ENCODE measurements around the gene ACBD3. TPM values are rescaled to one million over a fixed set of nuclear protein-coding genes. Genes with fewer than 3 reads are reported as not detected.
A peak's percentile ranks its signal among the peaks of the same experiment; 100 is the strongest.

The ACBD3 gene
- total RNA-seq, 2 experiments from 2014 or later = 15.0 to 15.7 TPM

DNA sequence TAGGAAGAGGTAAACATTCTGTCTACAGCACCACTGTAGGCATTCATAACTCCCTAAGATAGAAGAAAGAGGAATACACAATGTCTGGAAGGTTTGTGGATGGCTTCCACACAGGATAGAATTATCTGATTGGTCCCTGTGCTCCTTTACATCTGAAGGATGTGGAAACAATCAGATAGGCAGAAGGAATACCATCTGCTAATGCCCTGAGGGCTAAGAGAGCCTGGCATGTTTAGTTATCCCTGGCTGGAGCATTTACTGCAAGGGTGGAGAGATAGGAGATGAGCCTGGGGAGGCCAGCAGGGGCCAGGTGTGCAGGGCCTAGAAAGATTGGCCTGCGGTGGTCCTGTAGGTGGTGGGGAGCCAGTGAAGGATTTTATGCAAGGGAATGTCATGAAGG, 8.6 kb upstream of the ACBD3 start:
- Mint-ChIP-seq H3K27me3 (ENCODE audit: low read depth) (peaks cover 4% of the 10 kb centered on the region), H3K4me3 (no peak overlapping the region), H3K4me1 (ENCODE audit: low read depth) (no peaks in the 10 kb centered on the region), H3K9me3 (no peaks in the 10 kb centered on the region), H3K27ac (no peak overlapping the region), H3K36me3 (ENCODE audit: low read depth) (no peaks in the 10 kb centered on the region)
- intact Hi-C loops (cut with micrococcal nuclease) = loop anchor here (10.0 kb wide), 1 partner anchor 230 kb away; no protein-coding TSS in a partner anchor
- no peak for DNase-seq
- CTCF ChIA-PET = interaction anchor here (1.0 to 10.4 kb wide), 2 partner anchors 47 to 70 kb away, joined by 4 to 211 read pairs; no protein-coding TSS in a partner anchor

DNA sequence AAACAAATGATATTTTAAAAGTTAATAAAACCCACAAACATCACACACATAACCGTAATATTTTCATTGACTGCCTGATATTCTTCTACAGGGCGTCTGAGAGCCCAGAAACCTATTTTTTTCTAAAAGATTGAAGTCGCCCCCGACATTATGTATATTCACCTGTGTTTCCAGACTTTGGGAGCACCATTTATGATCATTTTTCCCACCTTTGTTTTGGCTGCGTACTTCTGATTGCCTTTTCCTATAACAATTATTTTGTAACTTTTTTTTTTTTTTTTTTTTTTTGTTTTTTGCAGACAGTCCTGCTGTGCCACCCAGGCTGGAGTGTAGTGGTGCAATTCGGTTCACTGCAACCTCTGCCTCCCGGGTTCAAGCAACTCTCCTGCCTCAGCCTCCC, 839 bp upstream of the ACBD3 start:
- Mint-ChIP-seq H3K4me3 (peak overlapping the region; percentile 89), H3K27ac (peak overlapping the region; percentile 87), H3K9me3 (no peaks in the 10 kb centered on the region), H3K27me3 (ENCODE audit: low read depth) (no peaks in the 10 kb centered on the region), H3K4me1 (ENCODE audit: low read depth) (peaks cover 26% of the 10 kb centered on the region), H3K36me3 (ENCODE audit: low read depth) (peaks cover 4% of the 10 kb centered on the region)
- DNase-seq = no peak
- intact Hi-C loops (cut with micrococcal nuclease) = loop anchor here (2.0 to 5.0 kb wide), 4 partner anchors 125 to 410 kb away; partner anchors contain the start of genes H3-3A, PYCR2, SDE2 and SRP9
- CTCF ChIA-PET = interaction anchor here (0.7 kb wide), 1 partner anchor 123 kb away, joined by 3 read pairs; no protein-coding TSS in a partner anchor

DNA sequence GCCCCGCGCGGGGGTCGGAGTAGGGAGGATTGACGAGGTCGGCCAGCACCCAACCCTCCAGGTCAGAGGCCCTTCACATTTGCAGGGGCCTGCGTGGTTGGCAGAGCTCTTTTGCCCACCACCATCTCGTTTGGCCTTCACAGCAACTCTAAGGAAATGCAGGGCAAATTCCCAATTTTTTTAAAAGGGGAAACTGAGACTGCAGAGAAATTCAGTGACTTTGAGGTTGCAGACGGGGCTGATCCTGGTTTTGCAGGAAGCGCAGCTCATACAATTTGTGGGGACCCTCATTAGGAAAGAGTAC, 430 bp upstream of the ACBD3 start:
- intact Hi-C loops (cut with micrococcal nuclease) = loop anchor here (2.0 to 5.0 kb wide), 4 partner anchors 125 to 410 kb away; partner anchors contain the start of genes H3-3A, PYCR2, SDE2 and SRP9
- H3K36me3 Mint-ChIP-seq (ENCODE audit: low read depth) = peaks cover 6% of the 10 kb centered on the region
- peak overlapping the region; percentile 87 for H3K27ac Mint-ChIP-seq
- H3K9me3 Mint-ChIP-seq = no peaks in the 10 kb centered on the region
- CTCF ChIA-PET = interaction anchor here (0.7 kb wide), 1 partner anchor 122 kb away, joined by 3 read pairs; no protein-coding TSS in a partner anchor
- no peaks in the 10 kb centered on the region for H3K27me3 Mint-ChIP-seq (ENCODE audit: low read depth)
- peaks cover 29% of the 10 kb centered on the region for H3K4me1 Mint-ChIP-seq (ENCODE audit: low read depth)
- peak overlapping the region; percentile 89 for H3K4me3 Mint-ChIP-seq
- no peak for DNase-seq

DNA sequence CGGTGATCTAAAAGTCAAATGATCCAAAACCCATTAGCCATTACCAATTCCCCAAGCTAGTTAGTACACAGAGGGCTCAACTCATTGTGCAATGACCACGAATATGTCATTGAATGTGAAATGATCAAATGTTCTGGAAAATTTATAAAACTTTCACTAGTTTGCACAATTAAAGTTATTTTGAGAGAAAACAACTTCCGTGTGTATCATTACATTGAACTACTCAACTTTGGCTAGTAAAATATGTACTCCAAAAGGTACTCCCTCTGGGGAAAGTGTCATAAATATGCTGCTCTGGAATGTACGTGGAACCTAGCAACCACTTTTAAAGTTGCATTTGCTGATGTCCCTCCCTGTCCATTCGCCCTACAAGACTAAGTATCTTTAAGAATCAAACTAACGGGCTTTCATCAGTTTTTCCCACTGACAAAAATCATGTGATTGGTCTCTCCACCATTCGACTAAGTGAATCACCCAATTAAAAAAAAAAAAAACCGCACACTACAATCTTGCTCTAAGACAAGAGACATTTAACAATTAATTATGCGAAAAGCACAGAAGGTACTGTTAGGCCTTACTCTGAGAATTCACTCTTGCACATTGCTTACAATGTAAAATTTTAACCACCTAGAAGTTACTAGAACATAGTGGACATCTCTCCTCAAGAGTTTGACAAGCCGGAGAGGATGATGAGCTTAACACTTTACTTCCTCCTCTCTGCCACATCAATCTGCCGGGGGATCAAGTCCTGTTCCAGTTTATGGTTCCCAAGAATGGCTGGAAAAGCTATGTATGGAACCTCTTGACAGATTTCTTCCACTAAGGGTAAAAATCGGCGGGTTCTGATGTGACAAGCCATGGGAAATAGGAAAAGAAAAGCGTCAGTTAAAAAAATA, 1.2 kb downstream of the ACBD3 start:
- peaks cover 10% of the 10 kb centered on the region for H3K36me3 Mint-ChIP-seq (ENCODE audit: low read depth)
- intact Hi-C loops (cut with micrococcal nuclease) = loop anchor here (1.0 to 5.0 kb wide), 8 partner anchors 60 to 718 kb away; partner anchors contain the start of genes H3-3A, LIN9, PARP1 and PYCR2
- no peak for DNase-seq
- peaks cover 35% of the 10 kb centered on the region for H3K4me1 Mint-ChIP-seq (ENCODE audit: low read depth)
- H3K4me3 Mint-ChIP-seq = peak overlapping the region; percentile 89
- CTCF ChIA-PET = interaction anchor here (0.6 to 3.0 kb wide), 6 partner anchors 12 to 553 kb away, joined by 3 to 22 read pairs (median 6); no protein-coding TSS in a partner anchor
- no peaks in the 10 kb centered on the region for H3K9me3 Mint-ChIP-seq
- H3K27me3 Mint-ChIP-seq (ENCODE audit: low read depth) = no peaks in the 10 kb centered on the region
- peak overlapping the region; percentile 86 for H3K27ac Mint-ChIP-seq

DNA sequence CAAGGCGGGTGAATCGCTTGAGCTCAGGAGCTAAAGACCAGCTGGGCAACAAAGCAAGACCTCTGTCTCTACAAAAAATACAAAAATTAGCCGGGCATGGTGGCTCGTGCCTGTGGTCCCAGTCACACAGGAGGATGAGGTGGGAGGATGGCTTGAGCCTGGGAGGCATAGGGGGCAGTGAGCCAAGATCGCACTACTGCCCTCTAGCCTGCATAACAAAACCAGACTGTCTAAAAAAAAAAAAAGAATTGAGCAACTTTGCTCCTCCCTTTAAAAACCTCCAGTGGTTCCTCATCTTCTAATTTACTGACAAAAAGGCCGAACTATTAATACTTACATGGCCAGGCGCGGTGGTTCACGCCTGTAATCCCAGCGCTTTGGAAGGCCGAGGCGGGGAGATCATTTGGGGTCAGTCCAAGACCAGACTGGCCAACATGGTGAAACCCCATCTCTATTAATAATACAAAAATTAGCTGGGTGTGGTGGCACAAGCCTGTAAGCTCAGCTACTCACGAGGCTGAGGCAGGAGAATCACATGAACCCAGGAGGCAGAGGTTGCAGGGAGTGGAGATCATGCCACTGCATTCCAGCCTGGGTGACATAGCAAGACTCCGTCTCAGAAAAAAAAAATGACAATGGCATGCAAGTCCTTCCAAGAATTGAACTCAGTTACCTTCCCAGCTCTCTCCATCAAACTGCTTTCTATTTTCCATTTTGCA, 4.4 kb downstream of the ACBD3 start:
- CTCF ChIA-PET = interaction anchor here (0.7 to 3.6 kb wide), 4 partner anchors 12 to 212 kb away, joined by 3 to 23 read pairs (median 4); no protein-coding TSS in a partner anchor
- no peak for DNase-seq
- intact Hi-C loops (cut with micrococcal nuclease) = no loop called here
- H3K27me3 Mint-ChIP-seq (ENCODE audit: low read depth) = no peaks in the 10 kb centered on the region
- no peaks in the 10 kb centered on the region for H3K9me3 Mint-ChIP-seq
- peaks cover 52% of the 10 kb centered on the region for H3K4me1 Mint-ChIP-seq (ENCODE audit: low read depth)
- peaks cover 18% of the 10 kb centered on the region for H3K36me3 Mint-ChIP-seq (ENCODE audit: low read depth)
- H3K27ac Mint-ChIP-seq = no peak overlapping the region
- no peak overlapping the region for H3K4me3 Mint-ChIP-seq

DNA sequence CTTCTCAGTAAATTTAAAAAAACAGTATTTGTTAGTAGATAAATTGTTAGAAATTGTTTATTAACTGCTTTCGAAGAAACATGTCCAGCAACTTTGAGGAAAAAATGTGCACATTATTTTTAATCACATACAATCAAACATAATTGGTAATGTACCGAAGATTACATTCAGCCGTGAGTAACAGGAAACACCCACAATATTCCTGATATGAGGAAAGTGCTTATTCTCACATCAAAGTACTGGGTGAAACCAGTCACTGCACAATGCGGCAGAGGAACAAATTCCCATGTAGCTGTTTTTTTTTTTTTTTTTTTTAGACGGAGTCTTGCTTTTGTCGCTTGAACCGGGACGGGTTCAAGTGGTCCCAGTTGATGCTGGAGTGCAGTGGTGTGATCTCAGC, 9.7 kb downstream of the ACBD3 start:
- Mint-ChIP-seq H3K27me3 (ENCODE audit: low read depth) (no peaks in the 10 kb centered on the region), H3K27ac (no peak overlapping the region), H3K36me3 (ENCODE audit: low read depth) (peaks cover 10% of the 10 kb centered on the region), H3K9me3 (no peaks in the 10 kb centered on the region), H3K4me1 (ENCODE audit: low read depth) (peaks cover 36% of the 10 kb centered on the region), H3K4me3 (no peak overlapping the region)
- DNase-seq = no peak
- intact Hi-C loops (cut with micrococcal nuclease) = no loop called here
- CTCF ChIA-PET = interaction anchor here (0.6 to 0.8 kb wide), 3 partner anchors 13 to 68 kb away, joined by 4 read pairs; no protein-coding TSS in a partner anchor

DNA sequence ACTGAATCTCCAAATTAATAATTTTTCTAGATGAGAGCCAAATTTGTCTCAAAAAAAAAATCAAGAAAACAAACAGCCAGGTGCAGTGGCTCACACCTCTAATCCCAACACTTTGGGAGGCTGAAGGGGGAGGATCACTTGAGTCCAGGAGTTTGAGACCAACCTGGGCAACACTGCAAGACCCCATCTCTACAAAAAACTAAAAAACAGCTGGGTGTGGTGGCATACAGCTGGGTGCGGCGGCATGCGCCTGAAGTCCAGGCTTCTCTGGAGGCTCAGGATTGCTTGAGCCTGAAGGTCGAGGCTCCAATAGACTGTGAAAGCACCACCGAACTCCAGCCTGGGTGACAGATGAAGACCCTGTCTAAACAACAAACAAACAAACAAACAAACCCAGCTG, 14.0 kb downstream of the ACBD3 start:
- peaks cover 24% of the 10 kb centered on the region for H3K4me1 Mint-ChIP-seq (ENCODE audit: low read depth)
- intact Hi-C loops (cut with micrococcal nuclease) = no loop called here
- peaks cover 2% of the 10 kb centered on the region for H3K36me3 Mint-ChIP-seq (ENCODE audit: low read depth)
- H3K27ac Mint-ChIP-seq = no peak overlapping the region
- no peak for DNase-seq
- H3K27me3 Mint-ChIP-seq (ENCODE audit: low read depth) = no peaks in the 10 kb centered on the region
- no peak overlapping the region for H3K4me3 Mint-ChIP-seq
- CTCF ChIA-PET = interaction anchor here (0.5 to 0.8 kb wide), 2 partner anchors 32 to 47 kb away, joined by 3 to 5 read pairs; no protein-coding TSS in a partner anchor
- no peaks in the 10 kb centered on the region for H3K9me3 Mint-ChIP-seq

DNA sequence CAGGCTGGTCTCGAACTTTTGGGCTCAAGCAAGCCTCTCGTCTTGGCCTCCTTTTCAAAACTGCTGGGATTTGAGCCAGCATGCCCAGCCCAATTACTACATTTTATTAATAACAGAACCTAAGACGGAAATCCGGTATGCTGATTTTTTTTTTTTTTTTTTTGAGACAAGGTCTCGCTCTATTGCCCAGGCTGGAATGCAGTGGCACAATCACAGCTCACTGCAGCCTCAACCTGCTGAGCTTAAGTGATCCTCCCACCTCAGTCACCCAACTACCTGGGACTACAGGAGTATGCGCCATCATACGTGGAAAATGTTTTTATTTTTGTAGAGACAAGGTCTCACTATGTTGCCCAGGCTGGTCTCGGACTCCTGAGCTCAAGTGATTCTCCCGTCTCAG, 20.2 kb downstream of the ACBD3 start:
- Mint-ChIP-seq H3K36me3 (ENCODE audit: low read depth) (peaks cover 10% of the 10 kb centered on the region), H3K27me3 (ENCODE audit: low read depth) (no peaks in the 10 kb centered on the region), H3K27ac (no peak overlapping the region), H3K4me1 (ENCODE audit: low read depth) (peaks cover 6% of the 10 kb centered on the region), H3K4me3 (no peak overlapping the region), H3K9me3 (no peaks in the 10 kb centered on the region)
- no peak for DNase-seq
- CTCF ChIA-PET = interaction anchor here (0.6 to 1.7 kb wide), 4 partner anchors 12 to 66 kb away, joined by 3 to 5 read pairs (median 4); no protein-coding TSS in a partner anchor
- intact Hi-C loops (cut with micrococcal nuclease) = no loop called here

DNA sequence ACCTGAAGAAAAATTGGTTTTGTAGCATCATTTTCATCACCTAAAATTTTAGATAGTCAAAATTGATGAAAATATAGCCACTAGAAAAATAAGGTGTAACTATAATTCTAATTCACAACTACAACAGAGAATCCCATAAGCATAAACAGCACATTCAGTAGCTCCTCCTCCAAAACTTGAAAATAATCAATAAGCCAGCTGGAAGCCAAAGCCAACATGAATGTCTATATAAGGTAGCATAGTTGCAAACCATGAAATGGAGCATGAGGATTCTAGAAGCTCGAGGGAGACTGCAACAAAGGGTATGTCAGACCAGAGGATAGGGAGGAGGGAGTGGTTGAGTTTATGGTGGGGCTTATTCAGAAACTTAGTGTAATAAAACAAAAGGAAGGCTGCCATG, 22.4 kb downstream of the ACBD3 start:
- Mint-ChIP-seq H3K9me3 (no peaks in the 10 kb centered on the region), H3K27me3 (ENCODE audit: low read depth) (no peaks in the 10 kb centered on the region), H3K4me3 (no peak overlapping the region), H3K36me3 (ENCODE audit: low read depth) (peaks cover 19% of the 10 kb centered on the region), H3K4me1 (ENCODE audit: low read depth) (peaks cover 4% of the 10 kb centered on the region), H3K27ac (no peak overlapping the region)
- DNase-seq = no peak
- intact Hi-C loops (cut with micrococcal nuclease) = no loop called here
- CTCF ChIA-PET = interaction anchor here (1.0 to 1.1 kb wide), 2 partner anchors 33 to 37 kb away, joined by 3 to 4 read pairs; no protein-coding TSS in a partner anchor

DNA sequence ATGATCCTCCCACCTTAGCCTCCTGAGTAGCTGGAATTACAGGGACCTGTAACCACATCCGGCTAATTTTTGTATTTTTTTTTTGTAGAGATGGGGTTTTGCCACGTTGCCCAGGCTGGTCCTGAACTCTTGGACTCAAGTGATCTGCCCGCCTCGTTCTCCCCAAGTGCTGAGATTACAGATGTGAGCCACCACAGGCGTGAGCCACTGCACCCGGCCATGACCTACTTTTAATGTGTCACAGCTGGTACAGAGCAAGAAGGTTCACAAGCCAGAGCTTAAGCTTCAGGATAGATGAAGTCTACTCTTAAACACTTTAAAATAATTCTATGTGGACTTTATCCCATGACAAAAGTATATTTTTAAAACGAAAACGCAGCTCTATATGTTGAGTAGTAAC, 23.6 kb downstream of the ACBD3 start:
- no peaks in the 10 kb centered on the region for H3K27me3 Mint-ChIP-seq (ENCODE audit: low read depth)
- H3K4me1 Mint-ChIP-seq (ENCODE audit: low read depth) = peaks cover 1% of the 10 kb centered on the region
- no peak overlapping the region for H3K4me3 Mint-ChIP-seq
- H3K36me3 Mint-ChIP-seq (ENCODE audit: low read depth) = peaks cover 19% of the 10 kb centered on the region
- intact Hi-C loops (cut with micrococcal nuclease) = no loop called here
- no peak for DNase-seq
- CTCF ChIA-PET = interaction anchor here (0.6 to 1.4 kb wide), 4 partner anchors 18 to 844 kb away, joined by 3 to 7 read pairs (median 3); no protein-coding TSS in a partner anchor
- no peak overlapping the region for H3K27ac Mint-ChIP-seq
- no peaks in the 10 kb centered on the region for H3K9me3 Mint-ChIP-seq

DNA sequence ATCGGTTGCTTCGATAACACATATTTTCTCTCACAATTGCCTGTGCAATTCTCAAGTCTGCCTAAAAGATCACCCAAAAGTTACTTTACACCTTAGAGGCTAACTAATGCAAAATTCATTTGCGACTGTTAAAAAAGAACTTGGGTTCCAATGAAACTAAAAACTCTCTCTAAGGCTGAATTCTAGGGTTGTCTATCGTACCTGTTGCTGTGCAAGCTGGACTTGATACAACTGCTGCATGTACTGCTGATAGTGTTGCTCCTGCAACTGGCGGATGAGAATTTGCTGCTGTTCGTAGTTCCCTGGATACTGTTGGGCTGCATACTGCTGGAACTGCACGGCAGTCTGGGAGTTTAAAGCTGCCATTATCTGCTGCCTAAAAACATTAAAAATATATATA, 27.6 kb downstream of the ACBD3 start:
- CTCF ChIA-PET = interaction anchor here (1.1 kb wide), 1 partner anchor 38 kb away, joined by 3 read pairs; no protein-coding TSS in a partner anchor
- H3K27ac Mint-ChIP-seq = no peak overlapping the region
- no peak overlapping the region for H3K4me3 Mint-ChIP-seq
- no peak for DNase-seq
- H3K9me3 Mint-ChIP-seq = no peaks in the 10 kb centered on the region
- intact Hi-C loops (cut with micrococcal nuclease) = no loop called here
- H3K36me3 Mint-ChIP-seq (ENCODE audit: low read depth) = peaks cover 19% of the 10 kb centered on the region
- H3K4me1 Mint-ChIP-seq (ENCODE audit: low read depth) = peaks cover 4% of the 10 kb centered on the region
- no peaks in the 10 kb centered on the region for H3K27me3 Mint-ChIP-seq (ENCODE audit: low read depth)

DNA sequence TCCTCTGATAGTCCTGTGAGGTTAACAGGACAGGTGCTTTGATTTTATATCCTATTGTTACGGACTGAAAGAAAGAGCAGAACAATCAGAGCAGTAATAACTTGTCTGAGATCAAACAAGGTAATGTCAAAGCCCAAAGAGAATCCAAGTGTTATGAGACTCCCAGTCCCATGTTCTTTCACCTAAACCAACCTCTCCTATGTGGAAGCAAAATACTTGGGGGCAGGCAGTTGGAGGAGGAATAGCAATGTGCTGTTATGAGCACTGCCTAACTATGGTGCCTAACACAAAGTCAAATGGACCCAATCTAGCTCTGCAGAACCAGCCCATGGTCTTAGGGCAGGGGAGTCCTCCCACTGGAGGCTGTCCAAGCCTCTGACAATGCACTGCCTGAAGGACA, 28.1 kb downstream of the ACBD3 start:
- H3K4me1 Mint-ChIP-seq (ENCODE audit: low read depth) = peaks cover 4% of the 10 kb centered on the region
- no peaks in the 10 kb centered on the region for H3K9me3 Mint-ChIP-seq
- H3K27me3 Mint-ChIP-seq (ENCODE audit: low read depth) = no peaks in the 10 kb centered on the region
- no peak overlapping the region for H3K4me3 Mint-ChIP-seq
- CTCF ChIA-PET = no interaction called here
- peaks cover 19% of the 10 kb centered on the region for H3K36me3 Mint-ChIP-seq (ENCODE audit: low read depth)
- H3K27ac Mint-ChIP-seq = peak overlapping the region; percentile 8
- intact Hi-C loops (cut with micrococcal nuclease) = no loop called here
- no peak for DNase-seq

All from activated naive CD4-positive, alpha-beta T cell treated with anti-CD3 and anti-CD28 coated beads for 36 hours (primary cell).